ENCODE measurements around the gene CLCA1.

Gene CLCA1

DNA sequence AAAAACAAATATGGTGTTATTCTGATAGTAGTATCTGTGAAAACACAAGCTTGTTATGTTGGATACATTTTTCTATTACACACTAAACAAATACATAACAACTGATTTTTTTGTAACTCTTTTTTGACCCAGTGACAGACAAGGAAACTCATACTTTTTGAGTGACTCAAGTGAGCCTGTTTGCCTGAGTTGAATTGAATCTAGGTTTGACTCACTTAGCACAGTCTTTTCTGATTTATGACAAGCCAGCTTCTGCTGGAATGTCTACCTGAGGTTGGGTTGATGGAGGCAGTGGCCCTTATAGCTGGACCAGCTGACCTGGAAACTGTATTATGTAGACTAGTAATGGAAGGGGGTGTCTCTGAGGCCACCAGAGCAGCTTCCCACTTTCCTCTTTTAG is 73.9 kb downstream of the CLCA1 start:
- FAIRE-seq = no peak

DNA sequence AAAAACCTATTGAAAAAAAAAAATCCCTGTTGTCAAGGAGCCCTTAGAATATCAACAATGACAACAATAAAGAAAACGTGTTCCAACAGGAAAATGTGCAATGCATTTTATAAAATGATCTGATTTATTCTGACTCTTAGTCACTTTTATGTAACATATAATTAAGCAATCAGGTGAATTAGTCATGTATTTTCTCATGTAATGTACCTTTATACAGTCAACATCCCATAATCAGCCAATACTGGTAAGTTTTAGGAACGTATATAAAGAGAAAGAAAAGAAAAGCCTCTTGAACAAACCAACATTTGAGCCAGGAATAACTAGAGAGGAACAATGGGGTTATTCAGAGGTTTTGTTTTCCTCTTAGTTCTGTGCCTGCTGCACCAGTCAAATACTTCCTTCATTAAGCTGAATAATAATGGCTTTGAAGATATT is 78.1 kb downstream of the CLCA1 start, which contains the start of gene CLCA4:
CLCA4 (plus strand) TSS at position 292 of the 435 bp plus-strand sequence; CDS start at position 334, 42 bp downstream.
- FAIRE-seq (no peak), DNase-seq (ENCODE audit: low spot score) (no peak)

More for the DNA sequence above, 73.9 kb downstream of the CLCA1 start:
- no peak for DNase-seq (ENCODE audit: low spot score)

DNA sequence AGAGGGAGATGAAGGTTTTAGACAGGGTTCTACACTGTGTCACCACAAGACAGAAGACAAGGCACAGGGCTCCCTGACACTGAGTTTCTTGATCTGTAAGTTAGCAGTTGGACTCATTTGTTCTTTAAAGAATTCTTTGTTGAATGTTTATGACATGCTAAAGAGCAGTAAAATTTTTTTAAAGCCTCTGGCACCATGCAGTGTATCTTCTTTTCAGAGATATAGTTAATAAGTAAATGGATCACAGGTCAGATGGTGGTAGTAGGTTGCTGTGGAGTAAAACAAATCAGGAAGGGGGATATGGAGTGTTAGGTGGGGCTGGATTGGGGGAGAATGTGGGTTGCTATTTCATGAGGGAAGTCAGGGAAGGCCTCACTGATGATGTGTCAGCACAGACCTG is 80.1 kb downstream of the CLCA1 start:
- FAIRE-seq (no peak), DNase-seq (ENCODE audit: low spot score) (no peak)
